D341Med (cell line): ENCODE measurements around the gene RAB21.
"Not testable (repeated sequence)": the region's sequence is repeated elsewhere in the genome, so short reads cannot be mapped to it uniquely, and the experiment has no call there.

ENCODE experiments used
- DNase-seq: peaks from one replicate; pipeline ENCODE4 v3.0.0; 2012; ENCODE audit warnings: low spot score

The RAB21 gene

DNA sequence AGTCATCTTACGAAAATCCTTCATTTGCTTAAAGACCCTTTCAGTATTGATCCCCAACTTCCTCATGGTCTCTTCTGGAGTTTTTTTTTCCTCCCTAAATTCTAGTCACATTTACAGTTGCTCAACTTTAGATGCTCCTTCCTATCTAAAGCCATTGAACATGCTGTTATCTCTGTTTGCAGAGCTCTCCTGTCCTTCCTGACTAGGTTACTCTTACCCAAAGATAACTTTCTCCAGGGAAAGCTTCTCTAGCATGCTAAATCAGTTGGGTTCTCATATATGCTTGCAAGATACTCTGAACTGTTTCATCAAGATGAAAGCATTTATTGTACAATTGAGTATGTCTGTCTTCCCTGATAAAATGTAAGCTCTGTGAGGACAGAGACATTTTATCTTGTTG is 1.8 kb upstream of the RAB21 start:
- no peak for DNase-seq

DNA sequence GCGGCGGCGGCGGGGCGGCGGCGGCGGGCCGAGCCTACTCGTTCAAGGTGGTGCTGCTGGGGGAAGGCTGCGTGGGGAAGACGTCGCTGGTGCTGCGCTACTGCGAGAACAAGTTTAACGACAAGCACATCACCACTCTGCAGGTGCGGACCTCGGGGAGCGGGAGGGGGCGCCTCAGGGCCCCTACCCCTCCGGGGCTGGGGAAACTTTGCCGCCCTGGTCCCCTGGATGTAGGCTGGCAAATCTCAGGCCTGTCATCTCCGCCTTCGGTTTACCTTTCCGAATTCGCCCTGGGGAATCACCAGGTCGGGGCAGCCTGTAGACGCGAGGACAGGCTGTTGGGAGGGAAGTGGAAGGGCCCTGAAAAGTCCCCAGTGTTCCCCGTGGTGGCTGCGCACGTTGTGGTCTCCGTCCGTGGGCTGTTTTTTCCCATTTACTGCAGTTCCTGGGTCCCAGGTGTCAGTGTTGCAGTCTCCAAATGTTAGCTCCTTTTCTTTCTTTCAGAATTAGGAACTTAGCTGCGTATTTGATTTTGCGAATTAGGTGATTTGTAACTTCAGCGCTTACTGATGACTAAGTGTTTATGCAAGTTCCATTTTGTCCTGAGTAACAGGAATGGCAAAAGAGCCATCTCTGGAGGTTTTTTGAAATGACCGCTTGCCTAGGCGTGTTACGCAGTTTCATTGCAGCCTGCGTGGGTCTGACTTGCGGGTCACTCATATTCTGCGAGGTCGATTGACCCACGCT is 656 bp downstream of the RAB21 start:
- DNase-seq = peak; percentile 58

DNA sequence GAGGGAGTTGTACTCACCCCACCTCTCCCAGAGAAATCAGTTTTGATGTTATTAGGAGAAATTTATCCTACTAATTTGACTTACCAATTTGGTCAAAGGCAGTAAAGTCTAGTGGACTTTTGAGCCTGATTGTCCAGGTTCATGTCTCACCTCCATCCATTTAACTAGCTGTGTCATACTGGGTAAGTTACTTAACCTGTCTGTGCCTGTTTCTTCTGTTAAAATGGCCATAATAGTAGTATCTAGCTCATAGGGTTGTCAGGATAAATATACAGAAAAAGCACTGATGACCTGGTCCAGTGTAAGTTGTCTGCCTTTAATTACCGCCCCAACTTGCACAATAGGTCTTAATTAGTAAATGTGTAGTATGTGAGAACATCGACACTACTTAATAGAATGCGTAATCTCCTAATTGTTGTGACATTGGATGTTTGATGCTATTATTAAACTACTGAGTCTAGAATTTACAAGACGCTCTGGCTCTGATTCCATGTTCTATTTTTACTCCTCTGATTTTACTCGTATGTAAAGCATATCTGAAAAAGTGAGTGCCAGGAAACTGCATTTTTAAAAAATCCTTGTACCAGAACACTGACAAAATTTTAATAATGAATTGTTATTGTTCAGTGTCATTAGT is 1.5 kb downstream of the RAB21 start:
- no peak for DNase-seq

DNA sequence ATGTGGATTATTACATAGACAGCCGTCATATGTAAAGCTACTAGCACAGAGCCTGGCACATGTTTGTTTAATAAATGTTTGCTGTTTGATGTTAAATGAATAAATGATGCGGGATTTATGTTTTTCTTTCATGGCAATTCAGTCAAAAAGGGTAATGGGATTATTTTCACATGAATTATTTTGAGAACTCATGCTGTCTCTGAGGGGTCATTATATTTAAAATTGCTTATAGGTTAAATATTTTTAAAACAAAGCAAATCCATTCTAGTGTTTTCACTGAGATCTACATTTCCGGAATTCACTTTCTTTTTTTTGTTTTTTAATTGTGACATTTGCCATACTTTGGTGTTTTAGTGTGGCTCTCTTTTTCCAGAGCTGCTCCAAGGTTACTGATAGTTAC is 5.3 kb downstream of the RAB21 start:
- DNase-seq = no peak

DNA sequence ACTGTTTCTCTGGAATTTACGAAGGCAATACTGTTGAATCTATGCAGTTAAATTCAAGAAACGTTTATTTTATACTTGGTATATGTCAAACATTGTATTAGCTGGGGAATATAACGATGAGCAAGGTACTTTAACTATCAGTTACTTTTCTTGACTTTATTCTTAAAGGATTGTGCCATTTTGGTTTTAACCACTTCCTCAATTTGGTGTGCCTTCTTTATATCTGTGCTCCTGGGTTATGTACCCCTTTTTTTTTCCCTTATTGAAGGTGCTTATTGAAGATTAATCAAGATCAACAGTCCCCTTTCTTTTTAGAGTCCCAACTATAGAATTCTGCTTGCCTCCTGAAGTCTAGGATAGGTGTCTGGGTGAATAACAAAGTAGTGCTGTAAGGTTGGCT is 5.8 kb downstream of the RAB21 start:
- DNase-seq = no peak

DNA sequence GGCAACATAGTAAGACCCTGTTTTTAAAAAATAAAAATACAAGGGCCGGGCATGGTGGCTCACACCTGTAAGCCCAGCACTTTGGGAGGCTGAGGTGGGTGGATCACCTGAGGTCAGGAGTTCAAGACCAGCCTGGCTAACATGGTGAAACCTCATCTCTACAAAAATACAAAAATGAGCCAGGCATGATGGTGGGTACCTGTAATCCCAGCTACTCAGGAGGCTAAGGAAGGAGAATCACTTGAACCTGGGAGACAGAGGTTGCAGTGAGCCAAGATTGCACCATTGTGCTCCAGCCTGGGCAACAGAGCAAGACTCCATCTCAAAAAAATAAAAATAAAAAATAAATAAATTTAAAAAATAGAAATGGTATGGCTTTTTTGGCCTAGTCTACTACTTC is 6.7 kb downstream of the RAB21 start:
- DNase-seq = not testable (repeated sequence)

DNA sequence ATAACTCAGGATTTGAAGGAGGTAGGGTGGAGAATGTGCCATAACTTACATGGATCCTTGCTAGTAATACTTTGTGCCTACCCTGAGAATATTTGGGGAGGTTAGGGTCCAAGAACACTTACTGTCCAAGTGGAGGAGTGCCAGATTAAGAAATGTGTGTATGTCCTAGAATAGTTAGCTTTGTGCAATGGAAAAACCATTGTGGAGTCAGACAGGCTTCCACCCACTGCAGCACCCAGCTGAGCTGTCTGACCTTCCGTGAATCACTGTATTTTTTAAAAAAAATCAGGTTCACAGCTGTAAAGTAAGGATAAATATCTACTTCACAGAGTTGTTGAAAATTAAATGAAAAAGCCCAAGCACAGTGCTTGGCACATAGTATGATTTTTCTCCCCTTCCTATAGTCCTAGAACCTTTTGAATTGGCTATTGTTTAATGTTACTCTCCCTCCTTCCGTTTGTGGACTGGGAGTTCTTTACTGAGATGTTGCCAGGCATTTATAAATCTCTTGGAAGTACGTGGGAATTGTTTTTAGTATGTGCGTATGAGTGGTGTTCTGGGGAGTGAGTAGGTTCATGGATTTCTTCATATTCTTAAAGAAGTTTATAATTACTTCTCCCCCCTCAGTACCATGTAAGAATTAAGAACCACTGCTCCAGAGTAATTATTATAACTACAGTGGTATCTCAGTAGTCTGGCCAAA is 9.2 kb downstream of the RAB21 start:
- DNase-seq = no peak

DNA sequence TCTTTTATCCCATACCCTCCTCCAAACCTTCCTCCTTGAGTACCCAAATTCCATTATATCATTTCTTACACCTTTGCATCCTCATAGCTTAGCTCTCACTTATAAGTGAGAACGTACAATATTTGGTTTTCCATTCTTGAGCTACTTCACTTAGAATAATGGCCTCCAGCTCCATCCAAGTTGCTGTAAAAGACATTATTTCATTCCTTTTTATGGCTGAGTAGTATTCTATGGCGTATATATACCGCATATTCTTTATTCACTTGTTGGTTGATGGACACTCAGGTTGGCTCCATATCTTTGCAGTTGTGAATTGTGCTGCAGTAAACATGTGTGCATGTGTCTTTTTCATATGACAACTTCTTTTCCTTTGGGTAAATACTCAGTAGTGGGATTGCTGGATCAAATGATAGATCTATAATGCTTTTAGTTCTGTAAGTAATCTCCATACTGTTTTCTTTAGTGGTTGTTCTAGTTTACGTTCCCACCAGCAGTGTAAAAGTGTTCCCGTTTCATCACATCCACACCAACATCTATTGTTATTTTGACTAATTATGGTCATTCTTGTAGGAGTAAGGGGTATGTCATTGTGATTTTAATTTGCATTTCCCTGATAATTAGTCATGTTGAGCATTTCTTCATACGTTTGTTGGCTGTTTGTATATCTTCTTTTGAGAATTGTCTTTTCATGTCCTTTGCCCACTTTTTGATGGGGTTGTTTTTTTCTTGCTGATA is 10.1 kb downstream of the RAB21 start:
- no peak for DNase-seq

DNA sequence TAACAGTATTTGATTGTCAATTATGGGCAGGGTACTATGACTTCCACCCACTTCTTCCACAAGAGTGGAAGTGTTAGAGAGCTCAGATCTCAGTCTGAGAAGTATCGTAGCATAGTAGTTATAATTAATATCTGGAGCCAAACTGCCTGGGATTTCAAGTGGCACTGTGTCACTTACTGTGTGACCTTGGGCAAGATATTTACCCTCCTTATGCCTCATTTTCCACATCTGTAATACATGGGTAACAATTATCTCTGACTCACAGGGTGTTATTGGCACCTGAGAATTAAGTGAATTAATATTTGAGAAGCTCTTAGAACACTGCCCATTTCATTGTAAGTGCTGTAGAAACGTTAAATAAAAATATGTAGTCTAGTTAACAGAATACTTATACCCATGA is 11.5 kb downstream of the RAB21 start:
- no peak for DNase-seq

DNA sequence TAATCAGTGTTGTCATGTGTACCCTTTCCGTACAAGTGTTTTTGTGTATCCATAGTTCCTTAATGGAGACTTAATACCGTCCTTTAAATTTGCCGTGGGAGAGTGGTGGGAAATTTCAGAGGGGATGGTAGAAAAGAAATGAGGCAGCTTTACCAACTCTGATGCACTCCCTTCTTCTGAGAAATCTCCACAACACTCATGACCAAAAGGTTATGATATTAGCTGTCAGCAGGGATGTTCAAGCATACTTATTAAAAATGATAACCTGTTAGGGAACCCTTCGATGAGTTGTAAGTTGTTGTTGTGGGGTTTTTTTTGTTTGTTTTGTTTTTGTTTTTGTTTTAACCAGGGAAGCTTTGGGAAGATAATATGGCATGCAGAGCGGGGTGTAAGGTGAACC is 12.5 kb downstream of the RAB21 start:
- no peak for DNase-seq

DNA sequence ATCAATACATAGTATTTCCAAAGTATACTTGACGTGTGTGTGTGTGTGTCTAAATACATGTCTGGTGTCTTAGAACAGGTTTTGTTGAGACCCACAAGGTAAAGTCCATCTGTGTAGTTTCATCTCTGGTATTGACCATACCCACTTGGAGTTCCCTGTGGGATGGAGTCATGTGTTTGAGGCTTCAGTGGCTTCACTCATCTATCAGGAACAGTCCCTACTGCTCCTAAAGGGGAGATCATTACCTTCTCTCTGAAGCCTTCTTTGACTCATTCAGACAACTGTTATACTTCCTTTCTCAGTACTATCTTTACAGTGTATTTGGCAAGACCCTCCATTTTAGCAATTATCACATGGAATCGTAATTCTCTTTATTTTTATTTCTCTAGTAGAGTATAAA is 14.2 kb downstream of the RAB21 start:
- no peak for DNase-seq

DNA sequence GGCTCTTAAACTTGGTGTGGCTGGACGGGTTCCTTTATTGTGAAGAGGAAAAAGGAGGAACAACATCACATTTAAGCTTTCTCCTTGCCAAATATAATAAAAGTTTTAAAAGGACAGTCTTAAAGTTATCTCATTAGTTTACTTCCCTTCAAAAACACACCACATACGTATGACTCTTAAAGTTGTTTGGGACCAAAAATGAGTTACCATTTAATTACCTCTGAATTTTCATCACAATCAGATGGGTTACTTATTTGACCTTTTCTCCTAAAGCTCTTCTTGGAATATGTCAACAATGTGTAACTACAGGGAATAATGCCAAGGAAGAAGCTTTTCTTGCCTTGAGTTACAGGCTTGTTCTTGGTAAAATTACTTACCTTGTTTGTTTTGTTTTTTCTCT is 16.4 kb downstream of the RAB21 start:
- DNase-seq = no peak

DNA sequence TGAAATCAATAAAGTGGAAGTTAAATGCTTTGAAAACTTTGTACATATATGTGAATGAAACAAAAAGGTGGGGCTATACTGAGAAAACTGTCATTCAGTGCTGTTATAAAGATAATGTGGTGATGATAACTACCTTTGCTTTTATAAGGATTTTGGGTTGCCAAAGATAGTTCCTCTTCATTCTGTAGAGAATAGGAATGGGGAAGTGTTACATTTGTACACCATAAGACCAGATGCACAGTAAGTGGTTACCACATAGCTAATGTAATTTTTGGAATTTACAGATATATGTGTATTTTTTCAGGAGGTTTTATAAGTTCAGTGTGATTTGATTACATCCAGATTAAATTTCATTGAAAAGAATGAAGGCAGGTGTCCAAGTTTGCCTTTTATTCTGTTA is 18.1 kb downstream of the RAB21 start:
- DNase-seq = no peak

DNA sequence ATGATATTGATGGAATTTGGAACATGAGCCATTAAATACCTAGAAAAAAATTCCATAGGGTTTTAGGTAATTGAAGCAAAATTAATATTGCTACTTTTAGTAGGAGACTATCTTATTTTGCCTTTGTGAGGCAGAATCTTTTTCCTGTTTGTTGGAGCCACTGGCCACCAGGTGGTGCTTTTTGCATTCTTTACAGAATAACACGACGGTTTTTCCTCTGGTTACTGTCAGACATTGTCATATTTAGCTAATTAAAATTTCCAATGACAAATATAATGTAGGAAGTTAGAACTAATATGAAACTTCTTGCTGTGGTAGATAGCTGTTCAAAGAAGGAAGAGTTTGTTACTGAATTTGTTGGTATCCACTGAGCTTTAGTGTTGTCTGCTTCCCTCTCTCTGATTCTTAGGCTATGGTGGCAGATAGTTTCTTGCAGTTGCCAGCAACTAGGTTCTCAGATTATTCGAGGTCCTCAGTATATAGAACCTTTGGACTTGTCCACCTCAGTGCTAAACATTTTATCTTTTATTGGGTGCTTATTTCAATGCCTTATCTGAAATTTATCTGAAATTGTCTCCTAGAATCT is 25.7 kb downstream of the RAB21 start:
- DNase-seq = peak; percentile 57

DNA sequence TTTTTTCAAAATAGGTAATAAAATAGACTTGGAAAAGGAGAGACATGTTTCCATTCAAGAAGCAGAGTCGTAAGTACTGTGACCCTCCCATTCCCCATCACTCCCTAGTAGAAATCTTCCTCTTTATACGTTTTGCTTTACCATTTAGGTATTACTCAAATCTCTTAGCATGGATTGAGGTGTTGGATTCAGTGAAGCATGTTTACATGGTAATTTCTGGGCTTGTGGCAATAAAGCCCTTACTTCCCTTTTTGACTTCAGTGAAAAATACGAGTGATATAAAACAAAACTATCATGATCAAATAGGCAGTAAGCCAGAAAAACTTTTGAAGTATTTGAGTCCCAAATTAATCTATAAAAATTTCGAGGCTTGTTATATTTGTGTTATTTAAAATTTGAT is 27.4 kb downstream of the RAB21 start:
- DNase-seq = no peak

DNA sequence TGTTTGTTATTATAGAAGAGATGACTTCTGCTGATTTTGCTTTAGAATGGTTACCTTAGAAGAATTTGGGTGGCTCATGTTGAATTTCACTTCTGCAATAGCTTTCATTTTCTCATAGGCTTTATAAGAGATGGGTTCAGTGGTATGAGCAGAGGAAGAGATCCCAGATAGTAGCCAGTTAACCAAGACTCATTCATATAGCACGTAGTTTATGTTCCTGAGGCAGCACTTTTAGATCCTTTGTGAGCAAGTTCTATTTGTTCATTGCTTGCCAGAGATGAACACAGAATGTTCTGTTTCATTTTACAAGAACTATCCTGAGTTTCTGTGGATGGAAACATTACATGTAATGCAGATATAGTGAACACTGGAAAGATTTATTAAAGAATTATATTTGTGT is 32.2 kb downstream of the RAB21 start:
- DNase-seq = no peak

DNA sequence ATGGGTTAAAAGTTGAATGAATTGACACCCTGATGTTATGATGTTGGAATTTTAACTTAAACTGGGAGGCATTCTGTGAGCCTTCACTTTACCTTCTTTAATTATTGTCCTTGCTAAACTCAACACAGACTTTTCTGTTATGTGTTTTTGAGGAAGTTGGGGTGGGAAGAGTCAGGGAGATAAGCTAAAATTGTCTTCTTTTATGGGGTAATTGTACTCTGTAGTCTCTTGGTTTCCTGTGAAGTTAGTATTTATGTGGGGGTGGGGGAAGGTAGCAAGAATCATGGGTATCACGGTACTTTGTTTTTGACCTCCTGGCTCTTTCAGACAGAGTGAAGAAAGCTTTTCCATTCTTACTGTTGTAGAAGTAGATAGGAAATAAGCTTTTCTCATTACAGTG is 32.9 kb downstream of the RAB21 start:
- no peak for DNase-seq

DNA sequence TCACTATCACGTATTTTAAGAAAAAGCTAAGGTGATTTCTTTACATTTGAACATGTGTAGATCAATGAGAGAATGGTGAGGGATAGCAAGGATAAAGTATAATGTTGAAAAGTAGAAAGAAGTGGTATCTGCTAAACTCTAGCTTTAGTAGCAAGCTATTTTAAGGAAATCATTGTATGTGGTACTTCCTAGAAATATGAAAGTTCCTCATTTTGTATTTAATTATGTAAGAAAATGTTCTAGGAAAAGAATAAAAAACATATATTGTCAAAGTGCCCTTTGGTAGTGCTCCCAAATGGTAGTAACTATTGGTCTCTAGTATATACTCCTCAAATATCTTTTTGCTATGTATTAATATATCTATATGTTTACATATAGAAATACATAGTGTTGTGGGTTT is 35.7 kb downstream of the RAB21 start:
- no peak for DNase-seq

DNA sequence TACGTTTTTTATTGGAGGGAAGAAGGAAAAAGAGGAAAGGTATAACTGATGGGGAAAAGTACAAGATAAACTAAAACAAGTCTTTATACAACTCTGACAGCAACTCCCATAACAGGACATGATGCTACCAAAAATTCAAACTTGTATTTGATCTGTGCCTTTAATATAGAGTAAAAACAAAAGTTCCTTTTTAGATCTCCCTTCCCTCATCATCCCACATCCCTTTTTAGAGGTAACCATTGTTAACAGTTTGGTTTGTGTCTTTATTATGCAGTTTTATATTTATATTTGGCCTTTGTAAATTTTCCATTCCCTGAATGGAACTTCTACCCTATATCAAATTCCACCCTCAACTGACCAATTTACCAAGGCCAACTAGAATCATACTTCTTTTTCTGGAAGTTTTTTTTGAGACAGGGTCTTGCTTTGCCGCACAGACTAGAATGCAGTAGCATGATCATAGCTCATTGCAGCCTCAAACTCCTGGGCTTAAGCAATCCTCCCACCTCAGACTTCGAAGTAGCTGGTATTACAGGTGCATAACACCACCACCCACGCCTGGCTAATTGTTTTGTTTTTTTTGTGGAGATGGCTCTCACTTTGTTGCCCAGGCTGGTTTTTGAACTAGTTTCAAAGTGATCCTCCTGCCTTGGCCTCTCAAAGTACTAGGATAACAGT is 36.9 kb downstream of the RAB21 start:
- no peak for DNase-seq

DNA sequence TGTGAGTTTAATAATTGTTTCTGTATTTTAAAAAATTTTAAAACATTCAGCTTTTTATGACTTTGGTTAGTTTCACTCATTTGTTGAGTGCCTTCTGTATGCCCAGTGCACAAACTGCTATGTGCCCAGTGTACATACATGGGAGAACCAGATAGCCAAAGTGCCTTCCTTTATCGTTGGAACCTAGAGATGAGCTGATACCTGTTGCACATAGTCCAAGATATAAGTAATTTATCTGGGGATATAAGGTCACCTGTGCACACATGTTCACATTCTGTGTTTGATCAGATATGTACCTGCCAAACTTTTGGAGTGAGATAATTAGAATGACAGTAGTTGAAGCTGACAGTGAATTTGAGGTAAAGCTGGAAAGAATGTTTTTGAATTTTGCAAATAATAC is 37.9 kb downstream of the RAB21 start:
- no peak for DNase-seq

DNA sequence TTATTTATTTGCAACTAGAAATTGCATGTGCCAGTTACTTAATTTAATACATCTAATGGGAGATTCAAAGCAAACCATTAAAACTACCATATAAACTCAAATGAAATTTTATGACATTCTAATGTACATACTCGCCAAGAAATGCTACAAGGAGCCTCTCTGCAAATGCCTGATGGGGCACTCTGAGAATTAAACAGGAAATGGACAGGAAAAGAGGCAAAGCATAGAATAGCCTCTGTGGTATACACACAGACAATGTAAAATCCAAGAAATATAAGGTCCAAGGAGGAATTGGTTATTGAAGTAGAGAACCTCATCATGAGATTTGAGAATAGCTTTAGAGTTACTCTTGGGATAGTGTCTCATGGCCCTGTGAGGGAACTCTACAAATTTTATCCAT is 41.2 kb downstream of the RAB21 start:
- no peak for DNase-seq

DNA sequence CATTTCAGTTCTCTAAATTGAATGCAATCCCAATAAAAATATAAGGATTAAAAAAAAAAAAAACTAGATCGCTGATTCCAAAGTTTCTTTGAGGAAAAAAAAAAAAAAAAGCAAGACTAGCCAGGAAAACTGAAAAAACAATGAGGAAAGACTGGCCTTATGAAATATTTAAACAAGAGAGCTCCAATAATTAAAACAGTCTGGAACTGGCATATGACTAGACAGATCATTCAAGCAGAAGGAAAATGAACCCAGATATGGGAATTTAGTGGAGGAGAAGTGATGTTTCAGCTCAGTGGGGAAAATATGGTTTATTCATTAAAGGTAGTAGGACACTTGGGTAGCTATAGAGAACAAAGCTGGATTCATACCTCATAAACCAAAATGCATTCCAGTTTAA is 42.9 kb downstream of the RAB21 start:
- DNase-seq = no peak
